ENCODE results near the gene ZDHHC6.

The ZDHHC6 gene

GRCh38 chr10:112385201-112385600, 61.5 kb downstream of the ZDHHC6 start:
- TF ChIP-seq, protein P1, sequence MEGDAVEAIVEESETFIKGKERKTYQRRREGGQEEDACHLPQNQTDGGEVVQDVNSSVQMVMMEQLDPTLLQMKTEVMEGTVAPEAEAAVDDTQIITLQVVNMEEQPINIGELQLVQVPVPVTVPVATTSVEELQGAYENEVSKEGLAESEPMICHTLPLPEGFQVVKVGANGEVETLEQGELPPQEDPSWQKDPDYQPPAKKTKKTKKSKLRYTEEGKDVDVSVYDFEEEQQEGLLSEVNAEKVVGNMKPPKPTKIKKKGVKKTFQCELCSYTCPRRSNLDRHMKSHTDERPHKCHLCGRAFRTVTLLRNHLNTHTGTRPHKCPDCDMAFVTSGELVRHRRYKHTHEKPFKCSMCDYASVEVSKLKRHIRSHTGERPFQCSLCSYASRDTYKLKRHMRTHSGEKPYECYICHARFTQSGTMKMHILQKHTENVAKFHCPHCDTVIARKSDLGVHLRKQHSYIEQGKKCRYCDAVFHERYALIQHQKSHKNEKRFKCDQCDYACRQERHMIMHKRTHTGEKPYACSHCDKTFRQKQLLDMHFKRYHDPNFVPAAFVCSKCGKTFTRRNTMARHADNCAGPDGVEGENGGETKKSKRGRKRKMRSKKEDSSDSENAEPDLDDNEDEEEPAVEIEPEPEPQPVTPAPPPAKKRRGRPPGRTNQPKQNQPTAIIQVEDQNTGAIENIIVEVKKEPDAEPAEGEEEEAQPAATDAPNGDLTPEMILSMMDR (IDR thresholded peaks at IDR 0.05; ENCODE audit: insufficient read depth, low read length), result no peak
- TF ChIP-seq SPI1 (IDR thresholded peaks at IDR 0.05; ENCODE audit: borderline replicate concordance, low read depth), result no peak
- TF ChIP-seq, protein P2, sequence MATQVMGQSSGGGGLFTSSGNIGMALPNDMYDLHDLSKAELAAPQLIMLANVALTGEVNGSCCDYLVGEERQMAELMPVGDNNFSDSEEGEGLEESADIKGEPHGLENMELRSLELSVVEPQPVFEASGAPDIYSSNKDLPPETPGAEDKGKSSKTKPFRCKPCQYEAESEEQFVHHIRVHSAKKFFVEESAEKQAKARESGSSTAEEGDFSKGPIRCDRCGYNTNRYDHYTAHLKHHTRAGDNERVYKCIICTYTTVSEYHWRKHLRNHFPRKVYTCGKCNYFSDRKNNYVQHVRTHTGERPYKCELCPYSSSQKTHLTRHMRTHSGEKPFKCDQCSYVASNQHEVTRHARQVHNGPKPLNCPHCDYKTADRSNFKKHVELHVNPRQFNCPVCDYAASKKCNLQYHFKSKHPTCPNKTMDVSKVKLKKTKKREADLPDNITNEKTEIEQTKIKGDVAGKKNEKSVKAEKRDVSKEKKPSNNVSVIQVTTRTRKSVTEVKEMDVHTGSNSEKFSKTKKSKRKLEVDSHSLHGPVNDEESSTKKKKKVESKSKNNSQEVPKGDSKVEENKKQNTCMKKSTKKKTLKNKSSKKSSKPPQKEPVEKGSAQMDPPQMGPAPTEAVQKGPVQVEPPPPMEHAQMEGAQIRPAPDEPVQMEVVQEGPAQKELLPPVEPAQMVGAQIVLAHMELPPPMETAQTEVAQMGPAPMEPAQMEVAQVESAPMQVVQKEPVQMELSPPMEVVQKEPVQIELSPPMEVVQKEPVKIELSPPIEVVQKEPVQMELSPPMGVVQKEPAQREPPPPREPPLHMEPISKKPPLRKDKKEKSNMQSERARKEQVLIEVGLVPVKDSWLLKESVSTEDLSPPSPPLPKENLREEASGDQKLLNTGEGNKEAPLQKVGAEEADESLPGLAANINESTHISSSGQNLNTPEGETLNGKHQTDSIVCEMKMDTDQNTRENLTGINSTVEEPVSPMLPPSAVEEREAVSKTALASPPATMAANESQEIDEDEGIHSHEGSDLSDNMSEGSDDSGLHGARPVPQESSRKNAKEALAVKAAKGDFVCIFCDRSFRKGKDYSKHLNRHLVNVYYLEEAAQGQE (IDR thresholded peaks at IDR 0.05; ENCODE audit: insufficient replicate concordance, low read depth), result no peak
- no peak for TF ChIP-seq POLR2AphosphoS5 (IDR thresholded peaks at IDR 0.05; ENCODE audit: low read depth)
- TF ChIP-seq GABPA (IDR thresholded peaks at IDR 0.05; ENCODE audit: low read depth), result no peak
- no peak for DNase-seq (ENCODE audit: low read depth in 1 of 2, low spot score in 1 of 2)
- H3K27ac ChIP-seq (replicated peaks), result no peak overlapping the region
- no peak overlapping the region for H3K4me3 ChIP-seq (replicated peaks; ENCODE audit: insufficient read depth, low read length)
- H3K27me3 ChIP-seq (ENCODE audit: insufficient read depth, poor library complexity, severe bottlenecking), result no peaks in the 10 kb centered on the region

- TF ChIP-seq, protein P2 (IDR thresholded peaks at IDR 0.05; ENCODE audit: insufficient replicate concordance, low read depth), result no peak
- no peak for TF ChIP-seq GABPA (IDR thresholded peaks at IDR 0.05; ENCODE audit: low read depth)
- no peak for TF ChIP-seq POLR2AphosphoS5 (IDR thresholded peaks at IDR 0.05; ENCODE audit: low read depth)
- no peak for TF ChIP-seq SPI1 (IDR thresholded peaks at IDR 0.05; ENCODE audit: borderline replicate concordance, low read depth)
- TF ChIP-seq, protein P1 (IDR thresholded peaks at IDR 0.05; ENCODE audit: insufficient read depth, low read length), result no peak
- DNase-seq (ENCODE audit: low read depth in 1 of 2, low spot score in 1 of 2), result no peak
Observed at GRCh38 chr10:112384141-112384540, 62.6 kb downstream of the ZDHHC6 start.

GRCh38 chr10:112383325-112383724, 63.4 kb downstream of the ZDHHC6 start:
- Histone ChIP-seq H3K27me3 (ENCODE audit: insufficient read depth, poor library complexity, severe bottlenecking) (no peaks in the 10 kb centered on the region), H3K4me3 (replicated peaks; ENCODE audit: insufficient read depth, low read length) (no peak overlapping the region), H3K27ac (replicated peaks) (no peak overlapping the region)
- DNase-seq (ENCODE audit: low read depth in 1 of 2, low spot score in 1 of 2), result no peak
- TF ChIP-seq, protein P1 (IDR thresholded peaks at IDR 0.05; ENCODE audit: insufficient read depth, low read length), result no peak
- TF ChIP-seq GABPA (IDR thresholded peaks at IDR 0.05; ENCODE audit: low read depth), result no peak
- no peak for TF ChIP-seq POLR2AphosphoS5 (IDR thresholded peaks at IDR 0.05; ENCODE audit: low read depth)
- TF ChIP-seq SPI1 (IDR thresholded peaks at IDR 0.05; ENCODE audit: borderline replicate concordance, low read depth), result no peak
- TF ChIP-seq, protein P2 (IDR thresholded peaks at IDR 0.05; ENCODE audit: insufficient replicate concordance, low read depth), result no peak

More at GRCh38 chr10:112384141-112384540, 62.6 kb downstream of the ZDHHC6 start:
- Histone ChIP-seq H3K27me3 (ENCODE audit: insufficient read depth, poor library complexity, severe bottlenecking) (no peaks in the 10 kb centered on the region), H3K27ac (replicated peaks) (no peak overlapping the region), H3K4me3 (replicated peaks; ENCODE audit: insufficient read depth, low read length) (no peak overlapping the region)

Measured in HL-60 (cell line).